NCI-H69 (cell line): ENCODE data around the gene COG7.
A peak's percentile ranks its signal among the peaks of the same experiment; 100 is the strongest.
"Not testable (repeated sequence)": the region's sequence is repeated elsewhere in the genome, so short reads cannot be mapped to it uniquely, and the experiment has no call there.

Source experiments
- DNase-seq: peaks from one replicate; lab custom pipeline; 2025; lab: John Stamatoyannopoulos, UW

The COG7 gene

GRCh38 chr16:23409522-23409921 lies 43.5 kb downstream of the COG7 start:
- DNase-seq = no peak

- peak; percentile 96 for DNase-seq
Observed at GRCh38 chr16:23408823-23409298, 44.1 kb downstream of the COG7 start.

GRCh38 chr16:23408242-23408822 lies 44.7 kb downstream of the COG7 start:
- DNase-seq = peak; percentile 88

GRCh38 chr16:23407436-23408127 lies 45.4 kb downstream of the COG7 start:
- DNase-seq = no peak

- no peak for DNase-seq
Observed at GRCh38 chr16:23406546-23407240, 46.3 kb downstream of the COG7 start.

- DNase-seq = no peak
Observed at GRCh38 chr16:23406024-23406423, 47.0 kb downstream of the COG7 start.

- DNase-seq = no peak
Observed at GRCh38 chr16:23403547-23403946, 49.4 kb downstream of the COG7 start.

GRCh38 chr16:23402100-23402499 lies 50.9 kb downstream of the COG7 start:
- no peak for DNase-seq

- no peak for DNase-seq
Observed at GRCh38 chr16:23401139-23401538, 51.9 kb downstream of the COG7 start.

GRCh38 chr16:23400447-23400846 lies 52.5 kb downstream of the COG7 start:
- DNase-seq = not testable (repeated sequence)

- no peak for DNase-seq
Observed at GRCh38 chr16:23398987-23399805, 53.8 kb downstream of the COG7 start.

- DNase-seq = no peak
Observed at GRCh38 chr16:23397464-23397863, 55.5 kb downstream of the COG7 start.

- peak; percentile 12 for DNase-seq
Observed at GRCh38 chr16:23395732-23396131, 57.3 kb downstream of the COG7 start.

- DNase-seq = no peak
Observed at GRCh38 chr16:23394141-23394831, 58.7 kb downstream of the COG7 start.

GRCh38 chr16:23392223-23392600 lies 60.8 kb downstream of the COG7 start:
- no peak for DNase-seq

- no peak for DNase-seq
Observed at GRCh38 chr16:23391381-23392222, 61.4 kb downstream of the COG7 start.

GRCh38 chr16:23389936-23390335 lies 63.1 kb downstream of the COG7 start:
- DNase-seq = not testable (repeated sequence)

GRCh38 chr16:23389201-23389600 lies 63.8 kb downstream of the COG7 start:
- no peak for DNase-seq

GRCh38 chr16:23388786-23389185 lies 64.2 kb downstream of the COG7 start:
- DNase-seq = no peak

- no peak for DNase-seq
Observed at GRCh38 chr16:23387666-23388065, 65.3 kb downstream of the COG7 start.

GRCh38 chr16:23385441-23385840 lies 67.5 kb downstream of the COG7 start:
- DNase-seq = no peak
